ENCODE results near the gene KCTD15. TPM values are rescaled to one million over a fixed set of nuclear protein-coding genes. Genes with fewer than 3 reads are reported as not detected.

KCTD15 gene
- total RNA-seq, 3 donors from 2014 or later (not counting 1 experiment from before 2014, with no cell fraction given): 0.59 to 4.7 (median 1.4) TPM

GRCh38 chr19:33779849-33780248 is 16.8 kb upstream of the KCTD15 start:
- ATAC-seq (no peak), DNase-seq (no peak)
- H3K27ac Mint-ChIP-seq: no peak overlapping the region
- Histone ChIP-seq H3K27ac (ENCODE audit: low read length) (no peak overlapping the region), H3K4me1 (ENCODE audit: control insufficient read depth, insufficient read depth, low read length) (peaks cover 3% of the 10 kb centered on the region), H3K4me3 (ENCODE audit: low read length) (no peak overlapping the region), H3K9me3 (ENCODE audit: control insufficient read depth, insufficient read depth, low read length) (no peaks in the 10 kb centered on the region), H3K36me3 (ENCODE audit: control insufficient read depth, insufficient read depth, low read length) (no peaks in the 10 kb centered on the region), H3K27me3 (ENCODE audit: control insufficient read depth, insufficient read depth, low read length) (no peaks in the 10 kb centered on the region)
- TF ChIP-seq CTCF (IDR thresholded peaks at IDR 0.05): no peak
- H3K4me1 Mint-ChIP-seq: peaks cover 0 to 21% of the 10 kb centered on the region in 2 donors
- no peaks in the 10 kb centered on the region for H3K9me3 Mint-ChIP-seq
- peaks cover 30% of the 10 kb centered on the region in 2 donors for H3K27me3 Mint-ChIP-seq (ENCODE audit: low read depth in 2 of 2)
- no peaks in the 10 kb centered on the region for H3K36me3 Mint-ChIP-seq
- intact Hi-C loops (cut with micrococcal nuclease): loop anchor here (5.0 kb wide), 1 partner anchor 367 kb away; no protein-coding TSS in a partner anchor
- H3K4me3 Mint-ChIP-seq: no peak overlapping the region
- WGBS (ENCODE audit: insufficient coverage): 94% methylated on average over 7 of the region's 7 CpGs

- Mint-ChIP-seq H3K27ac (no peak overlapping the region), H3K4me3 (no peak overlapping the region), H3K9me3 (no peaks in the 10 kb centered on the region), H3K4me1 (peaks cover 0 to 21% of the 10 kb centered on the region in 2 donors), H3K27me3 (ENCODE audit: low read depth in 2 of 2) (peaks cover 30% of the 10 kb centered on the region in 2 donors), H3K36me3 (no peaks in the 10 kb centered on the region)
- Histone ChIP-seq H3K4me1 (ENCODE audit: control insufficient read depth, insufficient read depth, low read length) (peaks cover 3% of the 10 kb centered on the region), H3K27ac (ENCODE audit: low read length) (no peak overlapping the region), H3K4me3 (ENCODE audit: low read length) (no peak overlapping the region), H3K36me3 (ENCODE audit: control insufficient read depth, insufficient read depth, low read length) (no peaks in the 10 kb centered on the region), H3K27me3 (ENCODE audit: control insufficient read depth, insufficient read depth, low read length) (no peaks in the 10 kb centered on the region), H3K9me3 (ENCODE audit: control insufficient read depth, insufficient read depth, low read length) (no peaks in the 10 kb centered on the region)
- no peak for DNase-seq
- WGBS (ENCODE audit: insufficient coverage): 22% methylated on average over 6 of the region's 6 CpGs
- intact Hi-C loops (cut with micrococcal nuclease): no loop called here
- no peak for ATAC-seq
- no peak for TF ChIP-seq CTCF (IDR thresholded peaks at IDR 0.05)
Observed at GRCh38 chr19:33780251-33780650, 16.4 kb upstream of the KCTD15 start.

GRCh38 chr19:33780746-33781145 is 15.9 kb upstream of the KCTD15 start:
- no peaks in the 10 kb centered on the region for H3K36me3 ChIP-seq (ENCODE audit: control insufficient read depth, insufficient read depth, low read length)
- ATAC-seq: no peak
- peaks cover 0 to 21% of the 10 kb centered on the region in 2 donors for H3K4me1 Mint-ChIP-seq
- WGBS (ENCODE audit: insufficient coverage): 86% methylated on average over 12 of the region's 12 CpGs
- TF ChIP-seq CTCF (IDR thresholded peaks at IDR 0.05): no peak
- DNase-seq: no peak
- no peak overlapping the region for H3K27ac ChIP-seq (ENCODE audit: low read length)
- no peak overlapping the region for H3K27ac Mint-ChIP-seq
- H3K36me3 Mint-ChIP-seq: no peaks in the 10 kb centered on the region
- peaks cover 3% of the 10 kb centered on the region for H3K4me1 ChIP-seq (ENCODE audit: control insufficient read depth, insufficient read depth, low read length)
- no peak overlapping the region for H3K4me3 Mint-ChIP-seq
- H3K27me3 Mint-ChIP-seq (ENCODE audit: low read depth in 2 of 2): peaks cover 30 to 31% of the 10 kb centered on the region in 2 donors
- intact Hi-C loops (cut with micrococcal nuclease): no loop called here
- H3K27me3 ChIP-seq (ENCODE audit: control insufficient read depth, insufficient read depth, low read length): no peaks in the 10 kb centered on the region
- H3K9me3 Mint-ChIP-seq: no peaks in the 10 kb centered on the region
- no peak overlapping the region for H3K4me3 ChIP-seq (ENCODE audit: low read length)
- H3K9me3 ChIP-seq (ENCODE audit: control insufficient read depth, insufficient read depth, low read length): no peaks in the 10 kb centered on the region

- Histone ChIP-seq H3K36me3 (ENCODE audit: control insufficient read depth, insufficient read depth, low read length) (no peaks in the 10 kb centered on the region), H3K27me3 (ENCODE audit: control insufficient read depth, insufficient read depth, low read length) (no peaks in the 10 kb centered on the region), H3K9me3 (ENCODE audit: control insufficient read depth, insufficient read depth, low read length) (no peaks in the 10 kb centered on the region), H3K4me3 (ENCODE audit: low read length) (no peak overlapping the region), H3K27ac (ENCODE audit: low read length) (no peak overlapping the region), H3K4me1 (ENCODE audit: control insufficient read depth, insufficient read depth, low read length) (peaks cover 3% of the 10 kb centered on the region)
- Mint-ChIP-seq H3K4me3 (no peak overlapping the region), H3K9me3 (no peaks in the 10 kb centered on the region), H3K27ac (no peak overlapping the region), H3K4me1 (peaks cover 0 to 21% of the 10 kb centered on the region in 2 donors), H3K36me3 (no peaks in the 10 kb centered on the region), H3K27me3 (ENCODE audit: low read depth in 2 of 2) (peaks cover 30 to 31% of the 10 kb centered on the region in 2 donors)
- DNase-seq: no peak
- ATAC-seq: no peak
- intact Hi-C loops (cut with micrococcal nuclease): no loop called here
- WGBS (ENCODE audit: insufficient coverage): 92% methylated on average over 15 of the region's 15 CpGs
- TF ChIP-seq CTCF (IDR thresholded peaks at IDR 0.05): no peak
Observed at GRCh38 chr19:33781415-33781935, 15.2 kb upstream of the KCTD15 start.
